HG03280 (cell line): ENCODE results near the gene SYT9.

ENCODE experiments used
- ATAC-seq: cut with Tn5 transposase; IDR thresholded peaks from one replicate; pipeline ENCODE4 v1.9.1; 2021; ENCODE audit warnings: mild to moderate bottlenecking, moderate library complexity; ENCODE audit not compliant: unreplicated experiment

SYT9 gene, protein sequence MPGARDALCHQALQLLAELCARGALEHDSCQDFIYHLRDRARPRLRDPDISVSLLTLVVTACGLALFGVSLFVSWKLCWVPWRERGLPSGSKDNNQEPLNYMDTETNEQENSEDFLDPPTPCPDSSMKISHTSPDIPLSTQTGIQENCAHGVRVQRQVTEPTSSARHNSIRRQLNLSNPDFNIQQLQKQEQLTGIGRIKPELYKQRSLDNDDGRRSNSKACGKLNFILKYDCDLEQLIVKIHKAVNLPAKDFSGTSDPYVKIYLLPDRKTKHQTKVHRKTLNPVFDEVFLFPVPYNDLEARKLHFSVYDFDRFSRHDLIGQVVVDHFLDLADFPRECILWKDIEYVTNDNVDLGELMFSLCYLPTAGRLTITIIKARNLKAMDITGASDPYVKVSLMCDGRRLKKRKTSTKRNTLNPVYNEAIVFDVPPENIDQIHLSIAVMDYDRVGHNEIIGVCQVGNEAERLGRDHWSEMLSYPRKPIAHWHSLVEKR

GRCh38 chr11:7251836-7252682, at the start of gene SYT9:
Gene SYT9 (plus strand): TSS chr11:7251904. CDS start chr11:7252187, 283 bp downstream.
- ATAC-seq: no peak

GRCh38 chr11:7202412-7202811, 49.3 kb upstream of the SYT9 start:
- no peak for ATAC-seq

DNA sequence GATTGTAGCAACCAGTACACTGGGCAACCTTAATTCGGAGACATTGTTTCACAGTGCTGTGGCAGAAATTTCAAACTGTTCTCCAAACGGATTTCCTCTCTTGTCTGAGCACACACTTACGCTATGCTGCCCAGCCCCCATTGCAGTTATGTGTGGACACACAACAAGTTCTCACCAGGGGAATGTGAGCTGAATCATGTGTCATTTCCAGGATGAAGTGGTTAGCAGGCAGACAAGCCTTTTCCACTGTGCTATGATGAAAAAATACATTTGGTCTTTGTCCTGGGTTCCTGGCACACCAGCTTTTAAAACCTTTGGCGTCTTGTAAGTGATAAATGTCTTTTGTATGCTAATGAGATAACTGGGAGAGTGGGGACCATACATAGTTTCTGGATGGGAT, 46.9 kb upstream of the SYT9 start:
- ATAC-seq: no peak

- no peak for ATAC-seq
Measured at GRCh38 chr11:7208391-7208790, 43.3 kb upstream of the SYT9 start.

DNA sequence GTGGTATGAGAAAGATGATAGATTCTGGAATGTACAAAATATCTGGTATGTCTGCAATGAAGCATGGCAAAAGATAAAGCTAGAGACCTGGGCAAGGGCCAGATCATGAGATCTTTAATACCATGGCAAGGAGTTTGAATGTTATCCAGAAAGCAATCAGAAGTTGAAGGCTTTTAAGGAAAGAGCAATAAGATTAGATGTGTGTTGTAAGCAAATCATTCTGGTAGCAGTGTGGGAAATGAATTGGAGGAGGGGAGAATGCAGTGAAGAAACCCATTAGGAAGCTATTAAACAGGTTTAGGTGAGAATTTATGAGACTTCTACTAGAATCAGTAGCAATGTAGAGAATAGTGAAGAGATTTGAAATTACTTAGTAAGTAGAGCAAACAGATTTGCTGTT, 32.2 kb upstream of the SYT9 start:
- ATAC-seq: no peak

DNA sequence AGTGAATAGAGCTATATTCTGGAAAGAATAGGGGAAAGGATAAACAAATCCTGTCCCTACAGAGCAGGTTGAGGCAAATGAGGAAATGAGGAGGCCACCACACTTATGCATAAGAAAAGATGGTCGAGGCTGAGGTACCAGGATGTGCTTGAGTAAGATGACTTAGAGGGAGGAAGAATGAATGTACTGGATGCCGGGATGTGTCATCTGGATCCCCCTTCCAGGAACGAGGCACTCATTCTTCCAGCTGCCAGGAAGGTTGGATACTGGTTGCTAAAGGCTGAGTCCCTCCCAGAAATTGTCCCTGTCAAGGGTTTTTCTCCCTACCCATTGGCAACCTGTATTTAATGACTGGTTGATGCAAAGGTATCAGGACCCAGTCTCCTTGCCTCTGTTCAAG, 31.1 kb upstream of the SYT9 start:
- no peak for ATAC-seq

- no peak for ATAC-seq
Measured at GRCh38 chr11:7222619-7223018, 29.1 kb upstream of the SYT9 start.

DNA sequence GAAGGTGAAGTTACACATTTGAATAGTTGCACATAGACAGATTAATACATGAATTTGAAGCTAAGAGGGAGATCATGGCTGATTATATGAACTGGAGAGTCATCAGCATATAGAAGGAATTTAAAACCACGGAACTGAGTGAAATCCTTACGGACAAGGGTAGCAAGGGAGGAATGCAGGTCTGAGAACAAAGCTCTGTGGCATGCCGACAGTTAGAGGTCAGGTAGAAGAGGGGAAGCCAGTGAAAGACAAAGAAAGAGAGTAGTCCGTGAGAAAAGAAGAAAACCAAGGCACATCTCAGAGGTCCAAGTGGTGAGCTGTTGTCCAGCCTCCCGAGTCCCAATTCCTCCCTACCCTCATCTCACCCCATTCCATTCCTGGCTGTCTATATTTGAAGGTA, 11.8 kb upstream of the SYT9 start:
- ATAC-seq: no peak

DNA sequence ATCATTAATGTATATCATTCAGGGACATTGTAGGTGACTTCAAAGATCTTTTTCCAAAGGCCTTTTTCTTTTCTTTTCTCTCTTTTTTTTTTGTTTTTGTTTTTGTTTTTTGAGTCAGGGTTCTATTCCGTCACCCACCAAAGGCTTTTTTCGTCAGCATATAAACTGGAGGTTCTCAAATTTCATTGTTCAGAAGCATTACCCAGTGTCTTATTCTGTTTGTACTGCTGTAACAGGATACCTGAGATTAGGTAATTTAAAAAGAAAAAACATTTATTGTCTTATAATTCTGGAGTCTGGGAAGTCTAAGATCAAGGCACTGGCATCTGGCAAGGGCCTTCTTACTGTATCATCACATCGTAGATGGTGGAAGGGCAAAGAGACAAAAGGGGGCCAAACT, 6.4 kb upstream of the SYT9 start:
- ATAC-seq: no peak

- no peak for ATAC-seq
Measured at GRCh38 chr11:7246179-7246578, 5.5 kb upstream of the SYT9 start.

DNA sequence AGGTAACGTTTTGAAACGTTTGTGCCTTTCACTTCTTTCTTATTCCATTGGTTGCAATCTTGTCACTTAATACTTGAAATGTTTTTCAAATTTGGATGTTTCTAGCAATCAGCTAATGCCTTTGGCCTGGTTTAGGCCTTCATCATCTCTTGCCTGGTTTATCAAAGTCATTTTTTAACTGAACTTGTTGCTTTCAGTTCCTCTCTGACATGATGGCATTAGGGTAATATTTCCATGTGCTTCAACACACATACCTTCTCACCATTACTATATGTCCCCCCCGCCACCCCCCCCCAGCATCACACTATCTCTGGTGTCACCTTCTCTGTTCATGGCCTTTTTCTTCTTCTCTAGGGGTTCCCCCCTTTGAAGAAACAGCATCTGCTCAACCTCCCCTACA, 1.5 kb upstream of the SYT9 start:
- ATAC-seq: no peak

DNA sequence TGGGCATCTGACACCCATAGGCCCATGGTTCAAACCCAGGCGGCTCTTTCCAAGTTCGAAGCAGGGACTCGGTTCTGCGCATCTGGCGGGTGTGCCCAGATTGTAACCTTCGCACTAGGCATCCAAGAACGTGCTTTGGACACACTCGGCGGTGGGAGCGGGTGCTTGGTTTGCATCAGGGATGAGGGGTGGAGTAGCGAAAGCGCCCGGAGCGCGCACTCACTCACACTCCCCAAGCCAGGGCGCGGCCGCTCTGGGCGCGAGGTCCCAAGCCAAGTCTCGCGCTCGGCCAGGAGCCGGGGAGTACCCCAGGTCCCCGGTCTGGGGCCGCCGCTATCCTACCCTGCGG, 243 bp upstream of the SYT9 start:
- ATAC-seq: no peak

DNA sequence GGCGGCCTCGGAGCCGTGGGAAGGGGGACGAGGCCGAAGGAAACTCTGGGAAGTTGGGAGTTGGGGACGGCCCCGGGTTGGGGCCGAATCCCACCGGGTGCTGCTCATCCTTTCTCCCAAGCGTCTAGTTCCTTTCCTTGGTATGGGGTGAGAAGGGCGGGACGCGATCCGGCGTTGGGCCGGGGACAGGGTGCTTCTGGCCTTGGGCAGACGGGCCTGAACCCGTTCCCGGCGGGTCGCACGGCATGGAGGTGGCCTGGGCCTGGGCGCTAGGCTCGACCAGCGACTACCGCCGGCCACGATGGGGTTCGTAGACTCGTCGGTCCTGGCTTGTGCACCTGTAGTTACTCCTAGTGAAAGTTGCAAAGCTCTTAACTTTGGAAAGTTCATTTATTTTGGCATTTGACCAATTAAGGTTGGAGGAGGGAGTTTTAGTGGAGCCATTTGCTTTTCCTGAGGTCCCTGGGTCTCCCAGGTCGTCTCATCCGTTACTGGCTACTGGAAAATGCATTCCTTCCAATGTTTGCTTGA, 1.0 kb downstream of the SYT9 start:
- no peak for ATAC-seq

- ATAC-seq: no peak
Measured at GRCh38 chr11:7253800-7254199, 2.1 kb downstream of the SYT9 start.

- ATAC-seq: no peak
Measured at GRCh38 chr11:7254731-7255291, 3.1 kb downstream of the SYT9 start.

DNA sequence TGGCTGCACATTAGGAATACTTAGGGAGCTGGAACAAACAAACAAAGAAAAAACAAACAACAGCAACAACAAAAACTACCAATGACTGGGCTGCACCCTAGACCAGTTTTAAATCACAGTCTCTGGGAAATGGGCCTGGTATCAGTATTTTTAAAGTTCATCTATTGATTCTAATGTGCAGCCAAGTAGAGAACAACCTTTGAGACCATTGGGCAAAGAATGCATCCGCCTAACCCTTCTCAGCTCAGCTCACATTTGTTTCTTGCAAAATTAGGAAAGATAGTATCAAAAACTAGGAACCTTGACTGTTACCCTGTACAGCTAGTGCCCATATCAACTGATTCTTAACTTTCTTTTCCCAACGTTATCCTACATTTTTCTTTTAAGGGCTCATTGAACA, 5.2 kb downstream of the SYT9 start:
- ATAC-seq: no peak

- no peak for ATAC-seq
Measured at GRCh38 chr11:7257724-7258123, 6.0 kb downstream of the SYT9 start.

- no peak for ATAC-seq
Measured at GRCh38 chr11:7261578-7261977, 9.9 kb downstream of the SYT9 start.

DNA sequence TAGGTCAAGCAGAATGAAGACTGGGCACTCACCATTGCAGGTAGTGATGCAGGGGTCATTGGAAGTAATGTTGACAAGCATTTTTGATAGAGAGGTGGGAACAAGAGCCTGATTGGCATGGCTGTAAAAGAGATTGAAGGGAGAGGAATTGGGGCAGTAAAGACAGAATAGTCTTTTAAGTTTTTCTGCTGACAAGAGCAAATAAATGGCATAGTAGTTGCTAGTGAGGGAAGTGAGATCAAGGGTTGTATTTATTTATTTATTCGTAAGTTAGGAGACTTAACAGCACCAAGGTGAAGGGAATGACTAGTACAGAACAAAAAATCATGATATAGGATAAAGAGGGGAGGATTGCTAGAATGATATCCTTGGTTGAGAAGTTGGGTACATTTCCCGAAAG, 11.0 kb downstream of the SYT9 start:
- ATAC-seq: no peak

GRCh38 chr11:7263842-7264241, 12.1 kb downstream of the SYT9 start:
- no peak for ATAC-seq

GRCh38 chr11:7268758-7269157, 17.1 kb downstream of the SYT9 start:
- ATAC-seq: no peak
